Lower leg skin (tissue), 4 donors: ENCODE data around the gene CPTP. TPM values are rescaled to one million over a fixed set of nuclear protein-coding genes. Genes with fewer than 3 reads are reported as not detected.

ENCODE experiments used
- DNase-seq, 2 donors: peaks; one replicate each; pipeline ENCODE4 v3.0.0-alpha.2; 2019; ENCODE audit warnings: low spot score in 2 of 2
- H3K4me3 ChIP-seq: fragments of 200-600 bp; sonication (generic); 2 replicates; pipeline ENCODE4 v1.5.1; 2017; ENCODE audit warnings: mild to moderate bottlenecking, low read depth; ENCODE audit not compliant: poor library complexity, severe bottlenecking
- POLR2A ChIP-seq, 2 donors: fragments of 450-650 bp; IDR thresholded peaks; one replicate each; pipeline ENCODE4 v1.6.1; 2016 to 2017; ENCODE audit warnings: antibody characterized with exemption in 2 of 2, mild to moderate bottlenecking in 1 of 2, moderate library complexity in 1 of 2
- WGBS, 2 donors: methylation state at CpG; one replicate each; pipeline ENCODE4 v1.1.5; 2018; 5-methylcytosine and 5-hydroxymethylcytosine counted together
- intact Hi-C: fragments of 100-400 bp; cut with DNase I; formaldehyde crosslinking; loops from one replicate; pipeline ENCODE4 v1.15.0; 2023; ENCODE audit warnings: low total_unique reads
- total RNA-seq, 4 donors: library from RNA; depleted of rRNA; stranded (reverse); fragments of >200 nt; gene quantifications; one replicate each; pipeline ENCODE4 v1.1.0, GENCODE V29; 2016
- TF ChIP-seq, protein P1 (sequence below), 3 donors: fragments of 450-650 bp; IDR thresholded peaks; one replicate each; pipeline ENCODE4 v1.5.1; 2016; ENCODE audit warnings: antibody characterized with exemption in 3 of 3, mild to moderate bottlenecking in 3 of 3, moderate library complexity in 2 of 3

The CPTP gene
- total RNA-seq, 4 donors from 2014 or later: 51.0 to 62.9 (median 57.4) TPM

DNA sequence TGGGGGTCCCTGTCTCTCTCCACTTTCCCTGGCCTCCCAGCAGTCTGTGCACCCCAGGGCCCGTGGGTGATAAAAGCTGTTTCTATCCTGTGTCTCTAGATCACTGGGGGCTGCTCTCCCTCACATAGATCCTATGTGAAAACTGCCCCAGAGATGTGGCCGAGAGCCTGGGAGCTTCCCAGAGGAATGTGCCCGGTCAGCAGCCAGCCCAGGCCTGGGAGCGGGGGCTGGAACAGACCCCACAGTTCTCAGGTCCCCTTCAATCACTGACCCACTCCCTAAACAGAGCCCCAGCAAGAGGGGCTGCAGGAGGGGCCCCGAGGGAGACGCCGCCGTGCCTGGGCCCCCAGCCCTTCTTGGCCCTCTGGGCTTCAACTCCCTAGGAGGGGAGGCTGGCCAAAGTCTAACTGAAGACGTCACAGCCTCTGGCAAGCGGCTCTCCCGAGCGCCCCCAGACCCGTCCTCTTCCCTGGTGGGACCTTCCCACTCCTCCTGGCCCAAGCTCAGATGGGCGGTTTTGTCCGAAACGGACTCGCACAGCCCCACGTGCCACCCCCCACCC lies 33.4 kb downstream of the CPTP start:
- no peak for DNase-seq
- TF ChIP-seq POLR2A (IDR thresholded peaks at IDR 0.05): no peak
- TF ChIP-seq, protein P1, sequence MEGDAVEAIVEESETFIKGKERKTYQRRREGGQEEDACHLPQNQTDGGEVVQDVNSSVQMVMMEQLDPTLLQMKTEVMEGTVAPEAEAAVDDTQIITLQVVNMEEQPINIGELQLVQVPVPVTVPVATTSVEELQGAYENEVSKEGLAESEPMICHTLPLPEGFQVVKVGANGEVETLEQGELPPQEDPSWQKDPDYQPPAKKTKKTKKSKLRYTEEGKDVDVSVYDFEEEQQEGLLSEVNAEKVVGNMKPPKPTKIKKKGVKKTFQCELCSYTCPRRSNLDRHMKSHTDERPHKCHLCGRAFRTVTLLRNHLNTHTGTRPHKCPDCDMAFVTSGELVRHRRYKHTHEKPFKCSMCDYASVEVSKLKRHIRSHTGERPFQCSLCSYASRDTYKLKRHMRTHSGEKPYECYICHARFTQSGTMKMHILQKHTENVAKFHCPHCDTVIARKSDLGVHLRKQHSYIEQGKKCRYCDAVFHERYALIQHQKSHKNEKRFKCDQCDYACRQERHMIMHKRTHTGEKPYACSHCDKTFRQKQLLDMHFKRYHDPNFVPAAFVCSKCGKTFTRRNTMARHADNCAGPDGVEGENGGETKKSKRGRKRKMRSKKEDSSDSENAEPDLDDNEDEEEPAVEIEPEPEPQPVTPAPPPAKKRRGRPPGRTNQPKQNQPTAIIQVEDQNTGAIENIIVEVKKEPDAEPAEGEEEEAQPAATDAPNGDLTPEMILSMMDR (IDR thresholded peaks at IDR 0.05): no peak
- intact Hi-C loops: no loop called here

DNA sequence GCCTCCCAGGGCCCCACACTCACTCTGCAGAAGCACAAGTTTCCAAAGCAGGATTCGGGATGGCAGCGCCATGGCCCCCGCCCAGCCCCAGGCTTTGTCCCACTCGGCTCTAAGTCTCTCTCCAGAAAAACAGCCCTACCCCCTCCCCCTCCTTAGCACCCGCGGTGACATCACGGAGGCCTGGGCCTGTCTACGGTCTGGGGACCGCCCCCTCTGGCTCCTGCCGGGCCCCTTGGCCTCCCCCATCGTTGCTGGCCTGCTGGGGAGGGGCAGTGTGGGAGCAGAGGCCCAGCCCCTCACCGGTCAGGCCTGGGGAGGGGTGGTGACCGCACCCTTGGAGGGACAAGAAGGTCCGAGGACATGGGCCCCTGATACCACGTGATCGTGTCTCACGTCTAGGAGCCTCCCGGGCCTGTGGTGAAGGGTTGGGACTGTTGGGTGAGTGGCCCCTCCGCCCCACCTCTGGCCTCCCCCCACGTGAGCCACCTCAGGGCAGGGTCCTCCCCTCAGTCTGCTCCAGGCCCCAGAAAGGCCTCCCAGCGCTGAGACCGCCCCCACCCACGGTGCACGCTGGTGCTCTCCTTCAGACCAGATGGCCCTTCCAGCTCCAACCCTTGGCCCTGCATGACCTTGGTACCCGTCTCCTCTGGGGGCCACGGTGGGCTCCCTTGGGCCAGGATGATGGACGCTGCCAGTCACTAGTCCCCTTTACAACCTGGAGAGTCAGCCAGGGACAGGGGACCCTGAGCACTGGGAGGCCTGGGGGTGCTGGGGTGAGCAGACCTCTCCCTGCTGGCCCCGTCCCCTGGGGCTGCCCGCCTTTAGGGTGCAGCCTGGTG lies 34.0 kb downstream of the CPTP start, which contains the start of gene MXRA8:
MXRA8 (minus strand) TSS at position 123 of the 839 bp plus-strand sequence; CDS start at position 72, 51 bp downstream.
- DNase-seq: no peak
- H3K4me3 ChIP-seq: peak within 1 kb of the TSS; percentile 36
- intact Hi-C loops: no loop called here
- WGBS, 2 donors: 29 to 31% methylated on average over 23 to 27 of the region's 29 CpGs
- TF ChIP-seq POLR2A (IDR thresholded peaks at IDR 0.05): no peak
- TF ChIP-seq, protein P1 (IDR thresholded peaks at IDR 0.05): no peak

More for the DNA sequence above, 33.4 kb downstream of the CPTP start:
- 26 to 31% methylated on average over 17 of the region's 18 CpGs for WGBS, 2 donors
- peak overlapping the region; percentile 36 for H3K4me3 ChIP-seq

DNA sequence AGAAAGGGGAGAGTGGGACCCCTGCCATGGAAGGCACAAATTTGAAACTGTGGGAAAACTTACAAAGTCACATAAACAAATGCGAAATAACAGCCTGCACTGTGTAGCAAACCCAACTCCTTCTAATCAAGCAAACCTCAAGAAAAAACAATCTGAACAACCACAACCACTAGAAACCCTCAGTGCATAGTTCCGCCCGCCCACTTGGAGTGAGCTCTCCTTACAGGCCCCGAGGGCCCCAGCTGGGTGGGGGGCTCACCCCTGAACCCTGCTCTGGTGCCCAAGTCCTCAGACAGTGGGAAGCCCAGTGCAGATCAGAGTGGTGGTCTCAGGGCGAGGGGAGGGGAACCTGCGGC lies 34.7 kb downstream of the CPTP start:
- H3K4me3 ChIP-seq: no peak overlapping the region
- intact Hi-C loops: no loop called here
- TF ChIP-seq POLR2A (IDR thresholded peaks at IDR 0.05): no peak
- TF ChIP-seq, protein P1 (IDR thresholded peaks at IDR 0.05): no peak
- WGBS, 2 donors: 36 to 49% methylated on average over 6 of the region's 6 CpGs
- DNase-seq: no peak

DNA sequence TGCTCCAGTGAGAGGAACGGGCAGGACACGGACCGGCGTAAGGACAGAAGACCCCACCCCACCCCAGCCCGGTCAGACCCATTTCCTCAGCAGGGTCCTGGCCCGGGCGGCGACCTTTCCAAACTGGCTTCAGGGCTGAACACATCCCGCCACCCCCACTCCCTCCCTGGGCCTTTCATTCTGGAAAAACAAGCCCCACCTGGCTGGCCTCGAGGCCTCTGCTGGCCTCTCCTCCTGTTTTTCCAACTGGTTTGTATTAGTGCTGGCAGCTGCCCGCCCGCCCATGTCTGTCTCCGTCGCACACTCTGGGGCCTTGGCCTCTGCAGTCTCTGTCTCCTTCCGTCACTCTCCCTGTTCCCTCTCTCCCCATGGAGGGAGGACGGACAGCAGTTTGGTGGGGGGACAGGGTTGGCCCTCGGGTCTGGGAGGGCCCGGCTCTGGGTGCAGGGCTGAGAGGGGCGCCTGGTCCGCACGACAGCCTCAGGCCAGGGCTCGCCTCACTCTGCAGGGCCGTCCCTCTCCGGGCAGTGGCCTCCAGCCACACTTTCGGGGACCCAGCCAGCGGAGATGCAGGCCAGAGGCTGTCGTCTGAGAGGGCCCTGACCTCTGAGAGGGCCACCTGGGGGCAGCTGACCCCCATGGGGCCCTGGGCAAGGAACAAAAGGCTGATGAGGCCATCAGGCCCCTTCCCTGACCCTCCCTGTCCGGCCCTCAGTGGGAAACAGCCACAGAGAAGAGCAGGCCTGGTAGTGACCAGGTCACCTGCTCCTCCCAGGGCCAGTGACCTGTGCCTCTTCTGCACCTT lies 35.3 kb downstream of the CPTP start:
- intact Hi-C loops: no loop called here

DNA sequence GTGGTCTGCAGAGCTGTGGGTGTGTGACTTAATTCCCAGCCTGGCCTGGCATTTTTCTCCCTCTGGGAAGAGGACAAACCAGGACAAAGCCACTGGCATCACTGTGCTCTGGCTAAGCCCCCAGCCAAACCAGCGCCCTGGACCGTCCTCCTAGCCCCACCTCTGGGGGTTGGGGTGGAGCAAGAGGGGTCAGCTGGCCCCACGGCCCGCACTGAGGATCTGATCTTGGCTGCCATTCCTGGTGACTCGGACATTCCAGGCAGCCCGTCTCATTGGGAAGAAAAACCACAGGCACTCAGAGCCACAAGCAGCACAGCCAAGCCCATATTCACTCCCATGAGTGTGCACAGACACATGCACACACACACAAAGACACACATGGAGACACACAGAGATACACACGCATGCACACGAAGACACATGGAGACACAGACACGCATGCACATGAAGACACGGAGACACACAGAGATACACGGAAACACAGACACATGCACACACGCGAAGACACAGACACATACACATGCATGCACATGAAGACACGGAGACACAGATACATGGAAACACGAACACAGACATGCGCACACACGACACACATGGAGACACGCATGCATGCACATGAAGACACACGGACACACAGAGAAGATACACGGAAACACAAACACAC lies 36.0 kb downstream of the CPTP start:
- DNase-seq: peak in 1 of 2 donors; percentile 95
- no peak overlapping the region for H3K4me3 ChIP-seq
- intact Hi-C loops: no loop called here
- WGBS, 2 donors: 61 to 77% methylated on average over 17 to 20 of the region's 20 CpGs
- TF ChIP-seq, protein P1 (IDR thresholded peaks at IDR 0.05): no peak

More for the DNA sequence above, 35.3 kb downstream of the CPTP start:
- TF ChIP-seq POLR2A (IDR thresholded peaks at IDR 0.05): no peak
- TF ChIP-seq, protein P1 (IDR thresholded peaks at IDR 0.05): no peak
- no peak overlapping the region for H3K4me3 ChIP-seq
- no peak for DNase-seq
- WGBS, 2 donors: 38 to 56% methylated on average over 25 to 27 of the region's 28 CpGs
